GM12801 (cell line): ENCODE data around the gene REV3L.

ENCODE experiments used
- CTCF ChIP-seq: IDR thresholded peaks from one replicate; pipeline ENCODE4 v1.5.1; 2011; ENCODE audit warnings: control low read depth; ENCODE audit not compliant: insufficient read length; ENCODE audit errors: extremely low read depth

REV3L gene

GRCh38 chr6:111381123-111381522 is 101.9 kb downstream of the REV3L start:
- TF ChIP-seq CTCF = no peak

GRCh38 chr6:111379831-111380230 is 103.2 kb downstream of the REV3L start:
- TF ChIP-seq CTCF = no peak

- no peak for TF ChIP-seq CTCF
Measured at GRCh38 chr6:111379302-111379701, 103.7 kb downstream of the REV3L start.

GRCh38 chr6:111377558-111378120 is 105.4 kb downstream of the REV3L start:
- no peak for TF ChIP-seq CTCF

GRCh38 chr6:111367393-111368088 is 115.5 kb downstream of the REV3L start:
- TF ChIP-seq CTCF = no peak

GRCh38 chr6:111361648-111362047 is 121.4 kb downstream of the REV3L start:
- TF ChIP-seq CTCF = no peak

DNA sequence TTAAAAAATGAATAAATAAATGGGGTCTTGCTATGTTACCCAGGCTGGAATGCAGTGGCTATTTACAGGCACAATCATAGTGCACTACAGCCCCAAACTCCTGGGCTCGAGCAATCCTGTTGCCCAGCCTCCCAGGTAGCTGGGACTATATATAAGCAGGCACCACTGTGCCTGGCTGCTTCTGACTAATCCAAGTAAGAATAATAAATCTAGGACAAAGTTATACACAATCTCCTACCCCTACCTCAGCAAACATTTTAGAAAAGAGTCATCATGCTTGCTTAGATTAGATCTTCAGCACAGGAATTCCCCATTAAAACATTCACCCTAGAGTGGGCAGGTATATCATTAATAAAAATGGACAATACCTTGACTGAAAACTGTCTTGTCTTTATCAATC is 124.6 kb downstream of the REV3L start:
- TF ChIP-seq CTCF = no peak
